IPS-NIHi7 (cell line): ENCODE measurements around the gene SLAMF9.

Experiments used
- DNase-seq: peaks from one replicate; pipeline ENCODE4 v3.0.0; 2012; ENCODE audit warnings: mixed read lengths; ENCODE audit errors: extremely low spot score

SLAMF9 gene

DNA sequence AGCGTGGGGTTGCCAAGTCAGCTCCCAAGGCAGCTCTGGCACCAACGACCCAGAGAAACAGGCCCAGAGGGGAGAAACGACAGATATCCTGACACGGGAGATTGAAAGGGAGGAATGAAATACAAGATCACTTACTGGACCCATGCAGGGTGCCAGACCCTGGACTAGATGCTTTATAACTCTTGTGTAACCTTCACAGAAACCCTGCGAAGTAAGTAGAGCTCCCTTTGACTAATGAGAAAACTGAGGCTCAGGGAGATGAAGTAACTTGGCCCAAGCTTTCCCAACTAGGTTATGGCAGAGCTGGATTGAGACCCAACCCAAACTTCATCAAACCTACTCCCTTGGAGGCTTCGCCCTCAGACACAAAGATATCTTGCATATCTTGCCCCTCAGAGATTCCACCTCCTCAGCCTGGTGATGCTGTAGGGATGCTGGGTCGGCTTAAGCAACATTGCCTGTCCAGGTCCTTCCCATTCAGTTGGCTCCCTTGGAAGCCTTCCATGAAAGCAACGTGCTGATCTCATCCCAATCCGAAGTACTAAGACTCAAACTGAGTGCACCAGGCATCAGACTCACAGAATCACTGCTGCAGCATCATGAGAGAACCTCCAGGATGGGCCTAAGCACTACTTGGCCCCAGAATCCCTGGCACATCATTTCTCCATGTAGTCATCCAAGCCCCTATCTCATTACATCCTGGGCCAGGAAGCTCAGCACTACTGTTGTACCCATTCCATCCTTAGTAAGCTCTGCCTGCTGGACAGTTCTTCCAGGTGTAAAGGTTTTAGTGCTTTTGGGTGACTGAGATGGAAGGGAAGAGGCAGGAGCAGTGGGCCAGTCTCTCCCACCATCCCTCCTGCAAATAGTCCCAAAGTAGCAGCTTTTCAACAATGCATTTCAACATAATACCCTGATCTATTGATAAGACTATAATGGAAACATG, 7.5 kb downstream of the SLAMF9 start:
- no peak for DNase-seq

GRCh38 chr1:159945483-159946241, 8.4 kb downstream of the SLAMF9 start, which contains the start of gene IGSF9:
TSS of gene IGSF9 (minus strand) at chr1:159945613. CDS start at chr1:159943454, 2,159 bp downstream.
- peak; percentile 95 for DNase-seq

- DNase-seq: no peak
These were observed 9.2 kb downstream of the SLAMF9 start for GRCh38 chr1:159944623-159945455.

GRCh38 chr1:159943908-159944622, 10.0 kb downstream of the SLAMF9 start:
- no peak for DNase-seq

- DNase-seq: no peak
These were observed 10.8 kb downstream of the SLAMF9 start for GRCh38 chr1:159943278-159943640.

DNA sequence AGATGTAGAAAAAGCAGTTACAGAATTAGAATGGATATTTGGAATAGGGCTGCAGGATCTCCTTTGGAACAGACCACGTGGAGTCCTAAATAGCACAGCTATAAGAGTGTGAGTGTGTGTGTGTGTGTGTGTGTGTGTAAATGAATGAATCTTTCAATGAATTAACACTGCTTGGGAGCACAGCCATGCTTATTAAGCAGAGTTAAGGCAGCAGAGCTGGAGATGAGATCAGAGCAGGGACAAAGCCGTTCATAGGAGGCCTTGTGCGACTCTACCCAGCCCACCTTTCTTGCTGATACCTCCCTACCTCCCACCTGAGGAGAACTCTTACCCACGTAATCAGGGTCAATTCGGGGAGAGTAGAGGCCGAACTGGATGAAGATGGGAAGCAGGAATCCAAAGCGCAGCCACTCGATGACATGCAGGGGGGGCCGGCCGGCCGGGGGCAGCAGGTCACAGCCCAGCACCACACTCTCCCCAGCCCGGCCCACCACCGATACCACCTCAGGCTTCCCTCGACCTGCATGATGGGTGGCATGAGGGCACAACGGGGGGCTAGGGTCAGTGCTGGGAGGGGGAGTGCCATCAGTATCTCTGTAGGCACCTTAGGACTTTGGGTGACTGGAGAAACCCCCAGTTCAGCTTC, 11.3 kb downstream of the SLAMF9 start:
- DNase-seq: no peak

GRCh38 chr1:159941591-159942560, 12.2 kb downstream of the SLAMF9 start:
- no peak for DNase-seq

DNA sequence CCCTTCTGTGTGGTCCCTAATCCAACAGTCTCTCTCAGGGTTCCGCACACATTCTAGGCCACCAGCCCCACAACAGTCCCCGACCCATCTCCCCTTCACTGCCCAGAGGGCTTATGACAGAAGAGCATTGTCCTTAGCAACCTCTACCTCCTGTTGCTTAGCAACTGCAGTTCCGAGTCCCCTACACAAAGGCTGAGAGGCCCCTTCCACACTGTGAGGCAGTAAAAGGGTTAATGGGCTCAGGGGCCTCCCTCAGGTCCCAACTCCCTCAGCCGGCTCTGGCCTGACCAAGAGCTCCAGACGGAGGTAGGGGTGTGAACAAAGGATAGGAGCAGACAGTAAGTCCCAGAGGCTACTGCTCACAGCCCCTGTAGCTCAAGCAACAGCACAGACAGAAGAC, 12.9 kb downstream of the SLAMF9 start:
- no peak for DNase-seq

- no peak for DNase-seq
These were observed 13.9 kb downstream of the SLAMF9 start for GRCh38 chr1:159940006-159940620.

- DNase-seq: no peak
These were observed 14.4 kb downstream of the SLAMF9 start for GRCh38 chr1:159939678-159940002.

GRCh38 chr1:159938905-159939677, 14.9 kb downstream of the SLAMF9 start:
- no peak for DNase-seq

DNA sequence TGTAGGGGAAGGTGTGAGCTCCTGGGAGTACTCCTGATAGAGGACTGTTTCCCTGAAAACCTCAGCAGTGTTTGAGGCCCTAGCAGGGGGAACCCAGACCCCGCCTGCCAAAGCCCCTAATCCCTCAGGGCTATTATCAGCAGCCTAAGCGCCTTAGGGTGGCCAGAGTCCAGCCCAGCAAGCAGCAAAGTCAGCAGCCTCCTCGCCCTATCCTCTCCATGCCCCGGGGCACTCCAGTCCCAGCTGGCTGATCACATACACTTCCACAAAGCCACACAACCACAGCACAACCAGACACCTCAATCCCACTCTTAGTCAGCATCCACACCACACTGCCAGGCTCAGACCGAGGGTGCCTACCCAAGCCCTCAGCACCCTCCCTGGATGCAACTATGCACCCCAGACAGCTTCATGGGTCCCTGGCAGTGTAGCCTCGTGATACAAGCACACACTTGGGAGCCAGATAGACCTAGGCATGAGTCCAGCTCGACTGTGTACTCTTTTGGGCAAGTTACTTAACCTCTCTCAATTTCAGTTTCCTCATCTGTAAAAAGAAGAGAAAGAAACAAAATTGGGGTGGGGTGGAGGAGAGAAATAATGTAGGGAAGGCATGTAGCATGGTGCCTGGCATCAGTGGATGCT, 15.7 kb downstream of the SLAMF9 start:
- DNase-seq: no peak

DNA sequence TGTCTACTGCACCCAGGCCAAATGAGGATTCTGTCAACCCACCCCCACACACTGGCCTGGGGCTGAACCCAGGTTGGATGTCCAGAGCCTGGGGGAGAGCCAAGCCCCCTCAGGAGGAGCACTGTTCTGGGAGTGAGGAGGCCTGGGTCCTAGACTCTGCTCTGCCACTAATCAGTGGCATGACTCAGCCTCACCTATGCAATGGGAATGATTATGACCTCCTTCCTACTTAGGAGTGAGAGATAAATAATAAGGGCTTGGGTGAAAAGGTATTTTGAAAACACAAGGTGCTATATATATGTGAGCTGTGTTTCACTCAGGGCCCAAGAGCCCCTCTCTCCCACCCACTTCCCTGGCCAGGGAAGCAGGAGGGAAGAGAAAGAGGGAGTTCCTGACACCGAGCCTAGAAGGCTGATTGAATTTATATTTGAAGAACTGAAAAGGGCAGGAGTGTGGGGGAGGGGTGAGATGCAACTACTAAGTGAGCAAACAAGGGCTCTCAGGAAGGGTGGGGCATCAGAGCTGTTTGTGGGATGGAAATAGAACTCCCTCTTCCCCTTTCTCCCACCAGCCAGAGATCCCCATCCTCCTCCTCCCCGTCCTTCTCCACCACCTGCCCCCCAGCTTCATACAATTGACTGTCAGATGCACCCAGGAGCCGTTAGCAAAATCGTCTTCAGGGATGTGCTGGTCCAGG, 16.8 kb downstream of the SLAMF9 start:
- DNase-seq: no peak

DNA sequence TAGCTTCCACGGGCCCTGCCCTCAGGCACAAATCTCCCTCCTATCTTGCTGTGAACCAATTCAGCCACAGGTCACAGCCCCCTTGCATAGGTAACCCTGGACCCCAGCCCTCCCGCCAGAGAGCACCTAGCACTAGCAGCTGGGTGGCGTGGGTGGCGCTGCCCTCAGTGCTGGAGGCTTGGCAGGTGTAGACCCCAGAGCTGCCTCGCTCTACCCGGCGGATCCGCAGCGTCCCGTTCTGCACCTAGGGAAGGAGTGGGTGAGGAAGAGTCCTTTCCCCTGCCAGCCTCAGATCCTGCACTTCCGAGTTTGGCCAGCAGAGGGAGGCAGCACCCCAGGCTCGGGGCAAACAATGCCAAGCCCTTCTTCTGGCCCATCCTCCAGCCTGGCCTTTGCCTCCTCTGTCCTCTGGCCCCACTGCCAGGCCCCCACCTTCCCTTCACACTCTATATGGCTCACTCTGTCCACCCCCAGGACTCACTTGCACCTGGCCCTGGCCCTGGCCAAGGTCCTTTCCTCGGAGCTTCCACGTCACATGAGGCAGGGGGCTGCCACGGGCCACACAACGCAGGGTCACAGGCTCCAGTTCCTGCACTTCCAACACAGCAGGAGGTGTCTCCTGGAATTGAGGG, 17.6 kb downstream of the SLAMF9 start:
- DNase-seq: peak; percentile 89

GRCh38 chr1:159935719-159936272, 18.2 kb downstream of the SLAMF9 start:
- no peak for DNase-seq

DNA sequence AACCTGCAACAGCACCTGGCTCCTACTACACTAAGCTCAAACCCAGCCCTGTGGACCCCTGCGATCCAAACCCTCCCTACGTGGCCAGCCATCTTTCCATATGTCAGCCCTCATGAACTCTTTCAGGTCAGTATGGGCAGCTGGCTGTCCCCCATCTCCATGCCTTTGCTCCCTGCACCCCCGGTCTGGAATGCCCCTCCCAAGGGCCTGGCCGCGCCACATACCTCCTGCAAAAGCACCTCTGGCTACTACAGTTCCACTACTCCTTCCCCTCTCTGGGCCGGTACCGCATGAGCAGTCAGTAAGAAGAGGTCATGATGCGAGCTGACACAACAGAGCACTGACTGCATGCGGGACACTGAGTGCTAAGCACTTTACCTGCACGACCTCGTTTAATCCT, 18.7 kb downstream of the SLAMF9 start:
- no peak for DNase-seq
